Immature natural killer cell (primary cell): Measurements from ENCODE around the gene VTI1A. TPM values are rescaled to one million over a fixed set of nuclear protein-coding genes. Genes with fewer than 3 reads are reported as not detected.
"Not testable (repeated sequence)": the region's sequence is repeated elsewhere in the genome, so short reads cannot be mapped to it uniquely, and the experiment has no call there.

Experiments
- DNase-seq, 3 donors: peaks; one replicate each; pipeline ENCODE4 v3.0.0; 2022; ENCODE audit warnings: mixed read lengths in 1 of 3
- H3K27ac Mint-ChIP-seq, 6 donors: one replicate each; pipeline ENCODE4 v1.8.0; 2020; ENCODE audit warnings: mixed read lengths in 6 of 6, mild to moderate bottlenecking in 5 of 6, inconsistent platforms in 4 of 6, moderate library complexity in 3 of 6
- H3K27me3 Mint-ChIP-seq, 3 donors: one replicate each; pipeline ENCODE4 v1.8.0; 2020 to 2021; ENCODE audit warnings: low read depth in 3 of 3, mild to moderate bottlenecking in 3 of 3, mixed read lengths in 3 of 3, moderate library complexity in 3 of 3, inconsistent platforms in 1 of 3
- H3K36me3 Mint-ChIP-seq, 3 donors: one replicate each; pipeline ENCODE4 v1.8.0; 2020; ENCODE audit warnings: mixed read lengths in 3 of 3, inconsistent platforms in 2 of 3, mild to moderate bottlenecking in 2 of 3
- H3K4me1 Mint-ChIP-seq, 2 donors: one replicate each; pipeline ENCODE4 v1.8.0; 2020; ENCODE audit warnings: inconsistent platforms in 2 of 2, mild to moderate bottlenecking in 2 of 2, mixed read lengths in 2 of 2, moderate library complexity in 1 of 2
- H3K4me3 Mint-ChIP-seq, 5 donors: one replicate each; pipeline ENCODE4 v1.8.0; 2020; ENCODE audit warnings: mild to moderate bottlenecking in 5 of 5, mixed read lengths in 5 of 5, inconsistent platforms in 3 of 5, moderate library complexity in 3 of 5
- H3K9me3 Mint-ChIP-seq, 6 donors: one replicate each; pipeline ENCODE4 v1.8.0; 2020; ENCODE audit warnings: mild to moderate bottlenecking in 6 of 6, mixed read lengths in 6 of 6, inconsistent platforms in 4 of 6, moderate library complexity in 3 of 6
- polyA plus RNA-seq, 3 donors: library from polyadenylated mRNA; unstranded; fragments of 300-500 nt; fragmentation: Illumina TruSeq; gene quantifications; one replicate each; pipeline ENCODE4 v1.2.3, GENCODE V29; 2021

The VTI1A gene
- polyA plus RNA-seq, 3 donors from 2014 or later: 15.0 to 40.2 (median 31.2) TPM

DNA sequence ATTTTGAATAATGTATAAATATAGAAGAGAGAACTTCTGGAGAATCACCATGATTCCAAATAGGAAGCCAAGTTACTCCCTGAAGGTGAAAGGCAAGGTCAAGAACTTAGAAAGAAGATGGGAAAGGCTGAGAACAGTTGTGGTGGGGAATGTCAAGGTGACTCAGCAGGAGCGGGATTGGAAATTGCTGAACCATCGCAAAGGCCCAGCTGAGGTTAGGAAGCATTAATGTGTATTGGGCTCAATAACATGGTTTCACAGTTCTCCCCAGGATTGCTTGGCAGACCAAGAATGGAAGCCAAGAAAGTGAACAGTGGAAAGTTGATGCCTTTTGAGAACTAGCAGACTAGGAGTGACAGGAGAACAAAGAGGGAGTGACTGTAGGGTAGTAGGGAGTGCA is 133.3 kb downstream of the VTI1A start:
- Mint-ChIP-seq H3K4me3 (no peak overlapping the region), H3K27me3 (peaks cover 0 to 2% (median 0%) of the 10 kb centered on the region in 3 donors), H3K9me3 (no peaks in the 10 kb centered on the region), H3K36me3 (peaks cover 4 to 23% (median 9%) of the 10 kb centered on the region in 3 donors), H3K4me1 (no peaks in the 10 kb centered on the region), H3K27ac (no peak overlapping the region)
- DNase-seq: no peak

GRCh38 chr10:112581921-112582320 is 134.9 kb downstream of the VTI1A start:
- Mint-ChIP-seq H3K27ac (no peak overlapping the region), H3K4me1 (peaks cover 0 to 3% of the 10 kb centered on the region in 2 donors), H3K4me3 (no peak overlapping the region), H3K27me3 (peaks cover 0 to 3% (median 2%) of the 10 kb centered on the region in 3 donors), H3K9me3 (no peaks in the 10 kb centered on the region), H3K36me3 (peaks cover 4 to 23% (median 9%) of the 10 kb centered on the region in 3 donors)
- DNase-seq: no peak

DNA sequence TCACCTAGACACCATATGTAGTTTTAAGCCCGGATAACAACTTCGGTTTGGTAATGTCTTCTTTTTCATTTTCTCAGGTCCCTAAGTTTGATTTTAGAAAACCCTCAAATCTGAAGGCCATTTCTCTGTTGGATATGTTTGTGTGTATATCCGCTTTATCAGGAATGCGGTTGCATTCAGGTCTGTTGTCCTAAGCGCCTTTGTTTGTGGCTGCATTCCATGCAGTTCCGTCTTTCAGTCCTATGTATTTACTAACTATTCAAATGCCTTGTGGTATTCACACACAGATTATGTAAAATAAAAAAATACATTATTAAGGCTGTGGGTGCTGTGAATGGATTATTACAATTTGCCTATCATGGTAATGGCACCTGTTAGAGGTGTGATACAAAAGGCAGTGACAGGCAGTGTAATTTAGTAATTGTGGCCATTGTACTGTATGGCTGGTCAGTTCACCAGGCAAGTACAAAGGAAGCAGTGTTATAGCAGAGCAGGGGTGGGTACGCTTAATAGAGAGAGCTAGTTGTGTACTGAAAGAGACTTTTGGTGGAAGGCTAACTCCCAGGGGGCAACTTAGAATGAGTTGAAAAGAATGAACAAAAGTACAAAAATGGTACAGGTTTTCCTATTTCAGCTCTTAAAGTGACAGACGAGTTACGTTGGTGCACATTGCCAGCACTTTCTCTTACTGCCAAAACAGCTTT is 136.4 kb downstream of the VTI1A start:
- peak overlapping the region in 1 of 6 donors; percentile 29 for H3K27ac Mint-ChIP-seq
- peaks cover 0 to 3% (median 0%) of the 10 kb centered on the region in 3 donors for H3K27me3 Mint-ChIP-seq
- H3K9me3 Mint-ChIP-seq: no peaks in the 10 kb centered on the region
- H3K36me3 Mint-ChIP-seq: peaks cover 4 to 19% (median 9%) of the 10 kb centered on the region in 3 donors
- no peak for DNase-seq
- H3K4me3 Mint-ChIP-seq: no peak overlapping the region
- peaks cover 0 to 3% of the 10 kb centered on the region in 2 donors for H3K4me1 Mint-ChIP-seq

GRCh38 chr10:112584276-112584675 is 137.3 kb downstream of the VTI1A start:
- no peak overlapping the region for H3K27ac Mint-ChIP-seq
- H3K27me3 Mint-ChIP-seq: peaks cover 0 to 3% (median 0%) of the 10 kb centered on the region in 3 donors
- no peak for DNase-seq
- H3K36me3 Mint-ChIP-seq: peaks cover 4 to 19% (median 9%) of the 10 kb centered on the region in 3 donors
- H3K9me3 Mint-ChIP-seq: no peaks in the 10 kb centered on the region
- peaks cover 0 to 3% of the 10 kb centered on the region in 2 donors for H3K4me1 Mint-ChIP-seq
- no peak overlapping the region for H3K4me3 Mint-ChIP-seq

DNA sequence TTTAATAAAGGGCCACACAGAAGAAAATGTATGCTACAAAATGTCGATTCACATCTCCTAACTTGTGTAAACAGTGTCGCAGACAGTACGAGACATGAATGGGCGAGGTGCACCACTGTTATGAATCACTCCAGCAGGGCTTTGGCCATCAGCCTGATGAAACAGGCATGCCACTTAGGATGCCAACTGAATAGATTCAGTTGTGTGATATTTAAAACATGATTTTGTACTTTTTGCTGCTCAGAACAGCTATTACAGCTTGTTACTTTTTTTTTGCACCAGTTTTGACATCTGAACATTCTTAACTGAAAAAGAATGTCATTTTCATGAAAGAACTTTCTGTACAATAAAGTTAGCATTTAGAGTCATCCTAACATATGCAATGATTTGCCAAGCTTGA is 138.1 kb downstream of the VTI1A start:
- Mint-ChIP-seq H3K27ac (no peak overlapping the region), H3K36me3 (peaks cover 3 to 19% (median 4%) of the 10 kb centered on the region in 3 donors), H3K4me3 (no peak overlapping the region), H3K9me3 (no peaks in the 10 kb centered on the region), H3K27me3 (peaks cover 0 to 5% (median 0%) of the 10 kb centered on the region in 3 donors), H3K4me1 (peaks cover 0 to 3% of the 10 kb centered on the region in 2 donors)
- DNase-seq: no peak

- peaks cover 0 to 3% of the 10 kb centered on the region in 2 donors for H3K4me1 Mint-ChIP-seq
- no peak overlapping the region for H3K4me3 Mint-ChIP-seq
- H3K36me3 Mint-ChIP-seq: peaks cover 0 to 14% (median 4%) of the 10 kb centered on the region in 3 donors
- H3K27ac Mint-ChIP-seq: no peak overlapping the region
- H3K27me3 Mint-ChIP-seq: peaks cover 0 to 6% (median 0%) of the 10 kb centered on the region in 3 donors
- DNase-seq: no peak
- H3K9me3 Mint-ChIP-seq: no peaks in the 10 kb centered on the region
Measured at GRCh38 chr10:112585960-112586359, 138.9 kb downstream of the VTI1A start.

- Mint-ChIP-seq H3K4me3 (no peak overlapping the region), H3K9me3 (no peaks in the 10 kb centered on the region), H3K36me3 (peaks cover 3 to 15% (median 10%) of the 10 kb centered on the region in 3 donors), H3K4me1 (peaks cover 3 to 5% of the 10 kb centered on the region in 2 donors), H3K27ac (no peak overlapping the region), H3K27me3 (peaks cover 0 to 6% (median 0%) of the 10 kb centered on the region in 3 donors)
- DNase-seq: no peak
Measured at GRCh38 chr10:112587729-112588128, 140.7 kb downstream of the VTI1A start.

GRCh38 chr10:112588225-112588990 is 141.4 kb downstream of the VTI1A start:
- no peak for DNase-seq
- Mint-ChIP-seq H3K4me1 (peaks cover 3 to 5% of the 10 kb centered on the region in 2 donors), H3K27ac (no peak overlapping the region), H3K36me3 (peaks cover 3 to 19% (median 10%) of the 10 kb centered on the region in 3 donors), H3K4me3 (no peak overlapping the region), H3K9me3 (no peaks in the 10 kb centered on the region), H3K27me3 (peaks cover 0 to 6% (median 0%) of the 10 kb centered on the region in 3 donors)

- no peak overlapping the region for H3K27ac Mint-ChIP-seq
- H3K9me3 Mint-ChIP-seq: no peaks in the 10 kb centered on the region
- no peak for DNase-seq
- H3K4me1 Mint-ChIP-seq: peaks cover 3 to 5% of the 10 kb centered on the region in 2 donors
- H3K27me3 Mint-ChIP-seq: peaks cover 0 to 6% (median 0%) of the 10 kb centered on the region in 3 donors
- no peak overlapping the region for H3K4me3 Mint-ChIP-seq
- H3K36me3 Mint-ChIP-seq: peaks cover 3 to 19% (median 10%) of the 10 kb centered on the region in 3 donors
Measured at GRCh38 chr10:112589081-112589480, 142.1 kb downstream of the VTI1A start.

DNA sequence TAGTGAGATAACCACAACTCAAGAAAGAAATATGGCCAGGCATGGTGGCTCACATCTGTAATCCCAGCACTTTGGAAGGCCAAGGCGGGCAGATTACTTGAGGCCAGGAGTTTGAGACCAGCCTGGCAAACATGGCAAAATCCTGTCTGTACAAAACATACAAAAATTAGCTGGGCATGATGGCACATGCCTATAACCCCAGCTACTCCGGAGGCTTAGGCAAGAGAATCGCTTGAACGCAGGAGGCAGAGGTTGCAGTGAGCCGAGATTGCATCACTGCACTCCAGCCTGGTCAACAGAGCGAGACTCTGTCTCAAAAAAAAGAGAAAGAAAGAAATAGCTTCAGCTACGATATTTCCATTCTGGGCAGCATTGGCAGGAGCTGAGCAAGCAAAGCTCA is 143.8 kb downstream of the VTI1A start:
- H3K4me3 Mint-ChIP-seq, H3K27me3 Mint-ChIP-seq, H3K9me3 Mint-ChIP-seq, H3K27ac Mint-ChIP-seq, H3K4me1 Mint-ChIP-seq, DNase-seq: not testable (repeated sequence)
- H3K36me3 Mint-ChIP-seq: peaks cover 3 to 14% (median 10%) of the 10 kb centered on the region in 3 donors

- H3K36me3 Mint-ChIP-seq: peaks cover 3 to 14% (median 11%) of the 10 kb centered on the region in 3 donors
- no peaks in the 10 kb centered on the region for H3K9me3 Mint-ChIP-seq
- peaks cover 0 to 5% of the 10 kb centered on the region in 2 donors for H3K4me1 Mint-ChIP-seq
- no peak overlapping the region for H3K4me3 Mint-ChIP-seq
- no peak overlapping the region for H3K27ac Mint-ChIP-seq
- DNase-seq: no peak
- H3K27me3 Mint-ChIP-seq: peaks cover 0 to 2% (median 0%) of the 10 kb centered on the region in 3 donors
Measured at GRCh38 chr10:112593023-112593422, 146.0 kb downstream of the VTI1A start.

- no peak overlapping the region for H3K27ac Mint-ChIP-seq
- peaks cover 0 to 17% of the 10 kb centered on the region in 2 donors for H3K4me1 Mint-ChIP-seq
- no peak for DNase-seq
- H3K27me3 Mint-ChIP-seq: peaks cover 0 to 2% (median 0%) of the 10 kb centered on the region in 3 donors
- H3K4me3 Mint-ChIP-seq: no peak overlapping the region
- no peaks in the 10 kb centered on the region for H3K9me3 Mint-ChIP-seq
- peaks cover 2 to 17% (median 7%) of the 10 kb centered on the region in 3 donors for H3K36me3 Mint-ChIP-seq
Measured at GRCh38 chr10:112601214-112602090, 154.4 kb downstream of the VTI1A start.

DNA sequence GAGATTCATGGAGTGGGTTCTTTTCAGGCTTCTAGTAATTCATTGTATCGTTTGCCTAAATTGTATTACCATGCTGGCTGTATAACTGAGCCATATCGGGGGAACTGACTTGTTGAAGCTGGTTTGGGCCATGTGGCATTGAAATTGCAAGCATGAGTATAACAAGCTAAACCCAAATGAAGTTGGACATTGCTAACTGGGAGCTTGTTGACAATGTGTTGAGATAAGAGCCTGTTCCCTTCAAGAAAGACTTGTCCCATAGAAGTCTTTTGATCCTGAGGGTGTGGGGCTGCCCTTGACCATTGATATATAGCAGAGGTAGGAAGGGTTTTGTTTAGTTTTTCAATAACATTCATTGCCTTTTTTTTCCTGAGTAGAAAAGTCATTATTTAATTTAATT is 156.0 kb downstream of the VTI1A start:
- no peak for DNase-seq
- no peaks in the 10 kb centered on the region for H3K9me3 Mint-ChIP-seq
- H3K4me3 Mint-ChIP-seq: no peak overlapping the region
- H3K4me1 Mint-ChIP-seq: peaks cover 0 to 18% of the 10 kb centered on the region in 2 donors
- no peak overlapping the region for H3K27ac Mint-ChIP-seq
- H3K36me3 Mint-ChIP-seq: peaks cover 3 to 19% (median 8%) of the 10 kb centered on the region in 3 donors
- peaks cover 0 to 3% (median 2%) of the 10 kb centered on the region in 3 donors for H3K27me3 Mint-ChIP-seq
